Stimulated activated CD8-positive, alpha-beta memory T cell treated with anti-CD3 and anti-CD28 coated beads, Interleukin-2, amount 100 ng/mL, for 48 hours (primary cell): ENCODE data around the gene THRAP3.
"Not testable (repeated sequence)": the region's sequence is repeated elsewhere in the genome, so short reads cannot be mapped to it uniquely, and the experiment has no call there.

Experiments
- DNase-seq, 2 donors: peaks; one replicate each; pipeline ENCODE4 v3.0.0-alpha.2; 2020; ENCODE audit warnings: low read depth in 2 of 2

THRAP3 gene

GRCh38 chr1:36251794-36252481 is 27.7 kb downstream of the THRAP3 start:
- no peak for DNase-seq

- not testable (repeated sequence) for DNase-seq
These were observed 28.2 kb downstream of the THRAP3 start for GRCh38 chr1:36252482-36252824.

- no peak for DNase-seq
These were observed 29.1 kb downstream of the THRAP3 start for GRCh38 chr1:36253161-36253862.

GRCh38 chr1:36256558-36257374 is 32.5 kb downstream of the THRAP3 start:
- DNase-seq = no peak

- DNase-seq = peak in 1 of 2 donors; percentile 7
These were observed 33.1 kb downstream of the THRAP3 start for GRCh38 chr1:36257375-36257767.

GRCh38 chr1:36258960-36259344 is 34.7 kb downstream of the THRAP3 start:
- DNase-seq = no peak

- DNase-seq = no peak
These were observed 44.7 kb downstream of the THRAP3 start for GRCh38 chr1:36268981-36269380.

GRCh38 chr1:36269408-36269838 is 45.2 kb downstream of the THRAP3 start:
- DNase-seq = no peak

- no peak for DNase-seq
These were observed 48.8 kb downstream of the THRAP3 start for GRCh38 chr1:36273024-36273423.

- no peak for DNase-seq
These were observed 50.0 kb downstream of the THRAP3 start for GRCh38 chr1:36274201-36274600.

GRCh38 chr1:36276688-36277087 is 52.4 kb downstream of the THRAP3 start:
- DNase-seq = no peak

- DNase-seq = no peak
These were observed 55.0 kb downstream of the THRAP3 start for GRCh38 chr1:36279110-36279788.

- DNase-seq = no peak
These were observed 55.6 kb downstream of the THRAP3 start for GRCh38 chr1:36279789-36280296.

- DNase-seq = no peak
These were observed 59.8 kb downstream of the THRAP3 start for GRCh38 chr1:36284061-36284460.

- DNase-seq = no peak
These were observed 60.3 kb downstream of the THRAP3 start for GRCh38 chr1:36284517-36284916.

- peak in 1 of 2 donors; percentile 20 for DNase-seq
These were observed 61.3 kb downstream of the THRAP3 start for GRCh38 chr1:36285443-36286101.

GRCh38 chr1:36286802-36287201 is 62.6 kb downstream of the THRAP3 start:
- DNase-seq = no peak

- DNase-seq = no peak
These were observed 63.4 kb downstream of the THRAP3 start for GRCh38 chr1:36287595-36287994.

GRCh38 chr1:36295390-36295789 is 71.1 kb downstream of the THRAP3 start:
- DNase-seq = no peak

- no peak for DNase-seq
These were observed 72.8 kb downstream of the THRAP3 start for GRCh38 chr1:36297062-36297461.

- no peak for DNase-seq
These were observed 74.4 kb downstream of the THRAP3 start for GRCh38 chr1:36298640-36299039.
